Hematopoietic multipotent progenitor cell (in vitro differentiated cells): ENCODE data around the gene ASB1. TPM values are rescaled to one million over a fixed set of nuclear protein-coding genes. Genes with fewer than 3 reads are reported as not detected.

Experiments
- DNase-seq, 3 donors: peaks; one replicate each; pipeline ENCODE4 v3.0.0-alpha.2; 2011 to 2015; ENCODE audit warnings: low read depth in 2 of 3, low spot score in 2 of 3
- total RNA-seq: library from RNA; depleted of rRNA; stranded (reverse); fragments of >200 nt; gene quantifications from one replicate; pipeline ENCODE4 v1.2.3, GENCODE V29; 2012

Gene ASB1
- total RNA-seq: 13.7 TPM

DNA sequence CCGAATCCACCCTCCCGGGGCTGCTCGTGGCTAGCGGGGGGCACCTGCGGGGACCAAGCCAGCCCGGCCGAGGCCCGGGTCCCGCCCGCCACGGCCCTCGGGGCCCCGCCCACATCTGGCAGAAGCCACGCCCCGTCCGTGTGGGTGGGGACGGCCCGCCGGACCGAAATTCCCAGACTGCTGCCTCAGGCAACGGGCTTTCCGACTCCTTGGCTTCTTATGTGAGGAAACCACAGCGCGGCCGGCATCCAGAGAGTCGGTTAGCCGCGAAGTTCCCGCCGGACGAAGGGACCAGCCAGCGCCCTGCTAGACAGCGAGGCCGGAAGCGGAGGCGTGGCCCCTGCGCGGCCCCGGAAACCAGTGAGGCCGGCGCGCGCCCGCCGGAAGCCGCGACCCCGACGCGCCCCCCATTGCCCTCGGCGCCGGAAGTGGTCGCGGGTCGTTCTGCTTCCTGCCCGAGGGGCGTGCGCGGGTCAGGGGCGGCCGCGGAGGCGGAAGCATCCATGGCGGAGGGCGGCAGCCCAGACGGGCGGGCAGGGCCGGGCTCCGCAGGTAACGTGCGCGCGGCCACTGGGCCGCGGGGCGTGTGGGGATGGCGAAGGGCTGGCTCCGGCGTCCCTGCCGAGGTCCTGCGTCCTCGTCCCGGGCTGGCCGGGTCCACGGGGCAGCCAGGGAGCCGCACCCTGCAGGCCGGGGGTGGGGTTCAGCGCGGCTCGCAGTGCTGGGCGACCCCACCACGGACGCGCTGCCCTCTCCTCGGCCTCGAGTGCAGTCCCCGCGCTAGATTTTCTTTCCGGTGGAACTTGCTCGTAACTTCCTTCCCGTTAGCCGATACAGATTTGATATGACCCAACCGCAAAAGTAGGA, at the start of gene ASB1:
Gene ASB1 (plus strand): TSS at position 360 of the 867 bp plus-strand sequence. CDS start 144 bp downstream, at position 504.
- DNase-seq: peak; percentile 55 to 65 (median 64)

- DNase-seq: no peak
These were observed 48.3 kb upstream of the ASB1 start for GRCh38 chr2:238378230-238379095.

GRCh38 chr2:238379096-238379810, 47.5 kb upstream of the ASB1 start:
- peak in 1 of 3 donors; percentile 52 for DNase-seq

DNA sequence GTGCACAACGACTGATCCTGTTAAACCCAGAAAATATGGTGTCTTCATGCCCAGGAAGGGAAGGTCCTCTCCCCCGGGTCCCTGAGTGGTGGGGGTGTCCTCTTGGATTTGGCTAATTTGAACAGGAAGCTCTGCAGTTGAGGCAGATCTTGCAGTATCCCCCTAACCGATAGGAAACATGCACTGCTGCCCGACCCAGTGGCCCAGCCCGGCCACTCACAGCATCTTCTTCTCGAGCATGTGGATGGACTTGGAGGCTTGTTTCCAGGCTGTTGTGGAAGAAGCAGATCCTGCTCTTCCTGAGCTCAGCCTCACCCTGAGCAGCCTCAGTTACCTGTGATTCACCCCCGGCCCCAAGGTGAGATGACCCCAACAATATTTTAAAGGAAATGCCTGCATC, 46.4 kb upstream of the ASB1 start:
- no peak for DNase-seq

GRCh38 chr2:238380785-238381184, 45.9 kb upstream of the ASB1 start:
- DNase-seq: no peak

GRCh38 chr2:238381341-238382115, 45.2 kb upstream of the ASB1 start:
- DNase-seq: peak in 1 of 3 donors; percentile 67

- DNase-seq: no peak
These were observed 44.3 kb upstream of the ASB1 start for GRCh38 chr2:238382381-238382781.

GRCh38 chr2:238383135-238383534, 43.6 kb upstream of the ASB1 start:
- DNase-seq: no peak

DNA sequence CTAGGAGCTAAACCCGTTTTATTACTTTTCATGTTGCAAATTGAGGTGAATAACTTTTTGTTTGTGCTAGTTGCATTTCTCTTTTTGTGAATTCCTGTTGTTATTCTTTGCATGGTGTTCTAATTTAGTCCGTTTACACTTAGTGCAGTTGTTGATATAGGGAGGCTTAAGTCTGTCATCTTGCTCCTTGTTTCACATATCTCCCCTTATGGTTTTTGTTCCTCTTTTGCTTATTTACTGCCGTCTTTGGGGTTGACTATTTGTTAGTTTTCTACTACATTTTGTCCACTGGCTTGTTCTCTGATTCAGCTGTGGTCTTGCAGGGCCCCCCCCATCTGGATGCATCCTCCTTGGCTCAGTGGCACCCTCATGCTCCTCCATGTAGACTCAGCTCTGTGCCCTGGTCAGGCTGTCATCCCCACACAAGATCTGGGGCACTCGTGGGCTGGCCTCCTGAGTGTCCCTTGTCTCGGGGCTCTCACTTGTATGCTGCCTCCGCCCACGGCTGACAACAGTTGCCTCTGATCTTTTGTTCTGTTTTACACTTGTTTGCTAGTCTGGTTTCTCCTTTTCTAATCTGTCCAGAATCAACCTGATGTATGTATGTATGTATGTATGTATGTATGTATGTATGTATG, 42.9 kb upstream of the ASB1 start:
- no peak for DNase-seq

GRCh38 chr2:238387332-238387731, 39.4 kb upstream of the ASB1 start:
- DNase-seq: no peak

- no peak for DNase-seq
These were observed 37.9 kb upstream of the ASB1 start for GRCh38 chr2:238388794-238389193.

DNA sequence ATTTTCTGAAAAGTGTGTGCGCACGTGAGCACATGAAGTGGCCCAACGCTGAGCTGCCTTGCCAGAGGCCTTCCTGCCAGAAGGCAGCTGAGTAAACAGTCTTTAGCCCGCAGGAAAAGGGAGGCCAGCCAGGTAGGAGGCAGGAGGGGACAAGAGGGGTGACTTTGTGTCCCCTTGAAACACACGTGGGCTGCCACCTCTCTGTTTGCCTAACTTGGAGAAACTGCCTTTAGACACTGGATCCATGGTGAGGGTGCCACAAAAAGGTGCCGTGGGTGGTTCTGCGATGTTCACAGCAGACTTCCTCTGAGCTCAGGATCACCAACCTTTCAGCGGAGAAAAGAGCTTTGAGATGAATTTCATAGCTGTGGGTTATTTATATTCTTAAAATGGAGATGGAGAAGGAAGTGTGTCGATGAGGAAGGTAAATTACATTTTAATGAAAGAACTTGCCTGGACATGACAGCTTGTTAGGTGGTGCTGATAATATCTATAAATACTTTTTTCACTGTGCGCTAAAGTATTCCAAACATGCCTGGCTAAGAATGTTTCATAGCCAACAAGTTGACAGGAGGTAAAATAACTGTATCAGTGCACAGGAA, 36.6 kb upstream of the ASB1 start:
- peak in 1 of 3 donors; percentile 40 for DNase-seq

DNA sequence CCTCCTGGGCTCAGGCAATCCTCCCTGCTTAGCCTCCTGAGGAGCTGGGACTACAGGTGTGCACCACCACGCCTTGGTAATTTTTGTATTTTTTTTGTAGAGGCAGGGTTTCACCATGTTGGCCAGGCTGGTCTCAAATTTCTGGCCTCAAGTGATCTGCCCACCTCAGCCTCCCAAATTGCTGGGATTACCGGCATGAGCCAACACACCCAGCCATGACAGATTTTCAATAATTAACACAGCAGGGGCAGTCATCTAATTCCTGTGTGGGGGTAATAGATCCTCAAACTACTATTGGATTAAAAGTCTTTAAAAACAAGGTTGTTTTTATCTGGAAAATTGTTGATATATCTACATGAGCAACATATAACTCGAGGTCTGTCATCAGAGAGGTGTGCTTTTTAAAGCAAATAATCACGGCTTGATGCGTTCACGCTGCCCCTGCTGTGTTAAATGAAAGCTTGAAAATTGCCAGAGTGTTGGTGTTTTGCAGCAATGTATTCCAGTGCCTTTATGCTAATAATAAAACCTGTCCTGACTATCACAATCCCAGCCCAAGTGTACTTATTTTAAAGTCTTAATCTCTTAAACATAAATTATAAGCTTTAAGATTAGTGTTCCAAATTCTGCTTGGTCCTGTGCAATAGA, 35.6 kb upstream of the ASB1 start:
- no peak for DNase-seq

DNA sequence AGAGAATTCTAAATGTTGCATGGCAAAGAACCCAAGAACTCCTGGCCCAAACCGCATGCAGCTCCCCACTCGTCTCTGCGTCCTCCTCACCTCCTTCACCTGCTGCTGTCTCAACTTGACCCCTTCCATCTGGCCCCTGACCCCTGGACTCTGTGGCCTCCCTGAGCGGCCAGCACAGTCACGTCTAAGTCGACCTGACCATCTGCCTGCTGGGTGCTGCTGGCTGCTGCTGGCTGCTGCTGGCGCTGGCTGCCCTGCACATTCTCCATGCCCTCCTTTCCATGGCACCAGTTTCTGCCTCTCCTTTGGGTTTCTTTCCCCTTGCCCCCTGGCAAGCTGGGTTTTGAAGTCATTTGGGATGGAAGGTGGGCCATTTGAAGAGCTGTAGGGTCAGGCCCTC, 30.1 kb upstream of the ASB1 start:
- DNase-seq: no peak

DNA sequence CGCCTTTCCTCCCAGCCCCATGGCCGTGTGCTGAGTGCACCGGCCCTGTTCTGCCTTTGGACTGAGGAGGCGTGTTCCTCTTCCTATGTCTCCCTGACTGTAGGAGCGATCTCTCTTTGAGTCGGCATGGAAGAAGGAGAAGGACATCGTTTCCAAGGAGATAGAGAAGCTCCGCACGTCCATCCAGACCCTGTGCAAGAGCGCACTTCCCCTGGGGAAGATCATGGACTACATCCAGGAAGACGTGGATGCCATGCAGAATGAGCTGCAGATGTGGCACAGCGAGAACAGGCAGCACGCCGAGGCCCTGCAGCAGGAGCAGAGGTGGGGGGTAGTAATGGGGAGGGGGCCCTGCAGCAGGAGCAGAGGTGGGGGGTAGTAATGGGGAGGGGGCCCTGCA, 29.4 kb upstream of the ASB1 start:
- DNase-seq: no peak

GRCh38 chr2:238398577-238398976, 28.1 kb upstream of the ASB1 start:
- DNase-seq: no peak

GRCh38 chr2:238399094-238399493, 27.6 kb upstream of the ASB1 start:
- no peak for DNase-seq

- no peak for DNase-seq
These were observed 25.2 kb upstream of the ASB1 start for GRCh38 chr2:238401551-238401950.
